Stomach (tissue), 4 donors: ENCODE measurements around the gene CCL18.

Source experiments
- CTCF ChIP-seq, 7 experiments: fragments of 450-650 bp in 4 of 7; fragments of 200-600 bp in 3 of 7; sonication (generic) in 3 of 7; IDR thresholded peaks; one replicate each; pipeline ENCODE4 v1.5.1; 2016 to 2019; ENCODE audit warnings: antibody characterized with exemption in 7 of 7, control low read depth in 2 of 7, mild to moderate bottlenecking in 1 of 7
- EP300 ChIP-seq: sonication (generic); formaldehyde crosslinking; IDR thresholded peaks from one replicate; pipeline ENCODE4 v1.6.1; 2017; ENCODE audit warnings: antibody characterized with exemption
- POLR2A ChIP-seq, 4 donors: fragments of 450-650 bp; IDR thresholded peaks; one replicate each; pipeline ENCODE4 v1.6.1; 2016; ENCODE audit warnings: antibody characterized with exemption in 4 of 4, control low read depth in 2 of 4, mild to moderate bottlenecking in 1 of 4, moderate library complexity in 1 of 4
- POLR2AphosphoS5 ChIP-seq, 3 donors: sonication (generic); formaldehyde crosslinking; IDR thresholded peaks; one replicate each; pipeline ENCODE4 v1.6.1; 2016; ENCODE audit warnings: antibody characterized with exemption in 3 of 3

- TF ChIP-seq POLR2A (IDR thresholded peaks at IDR 0.05) (no peak), CTCF (IDR thresholded peaks at IDR 0.05) (no peak), EP300 (no peak), POLR2AphosphoS5 (IDR thresholded peaks at IDR 0.05) (no peak)
Measured at GRCh38 chr17:36094746-36095145, 30.7 kb downstream of the CCL18 start.
